GM12878 (cell line): ENCODE results near the gene ATP6V1G3. TPM values are rescaled to one million over a fixed set of nuclear protein-coding genes. Genes with fewer than 3 reads are reported as not detected.

Experiments
- ATAC-seq: fragments of 200-7000 bp; cut with Tn5 transposase; 3 replicates; pipeline ENCODE4 v1.9.1; 2020; ENCODE audit warnings: mild to moderate bottlenecking, moderate library complexity
- BruUV-seq: library from RNA; stranded (reverse); fragments of 400-500 nt; replicated peaks from 2 replicates; lab custom pipeline; 2021; lab: Mats Ljungman, UMichigan
- CTCF ChIA-PET: fragments of 300-600 bp; sonication (Branson Sonifier 250); formaldehyde crosslinking; extraction: SDS; loops from one replicate; lab custom pipeline; 2021; ENCODE audit warnings: inconsistent platforms; lab: Yijun Ruan, JAX
- POLR2A ChIA-PET: fragments of 350-600 bp; formaldehyde crosslinking; extraction: SDS; loops from one replicate; lab custom pipeline; 2021; ENCODE audit warnings: inconsistent platforms; lab: Charles Lee
- RAD21 ChIA-PET: fragments of 300-600 bp; sonication (Branson Sonifier 250); formaldehyde crosslinking; loops from one replicate; lab custom pipeline; 2023; ENCODE audit warnings: antibody characterized with exemption; ENCODE audit not compliant: unreplicated experiment; lab: Charles Lee
- SMC1A ChIA-PET: fragments of 300-600 bp; sonication (Branson Sonifier 250); formaldehyde crosslinking; loops from one replicate; lab custom pipeline; 2023; ENCODE audit not compliant: unreplicated experiment, uncharacterized antibody; lab: Charles Lee
- DNase-seq: peaks from one replicate; pipeline ENCODE4 v3.0.0-alpha.2; 2011; ENCODE audit warnings: low read depth, low spot score
- FAIRE-seq: peaks from 3 replicates; lab custom pipeline; 2011; peaks lifted over from hg19 to GRCh38; lab: Jason Lieb, UNC
- H2AFZ ChIP-seq: 2 replicates; pipeline ENCODE4 v1.6.0; 2011; ENCODE audit warnings: low read depth, low read length, control low read depth; ENCODE audit not compliant: control insufficient read depth
- H3K27ac ChIP-seq: 2 replicates; pipeline ENCODE4 v1.5.1; 2011; ENCODE audit warnings: control low read depth; ENCODE audit not compliant: control insufficient read depth, insufficient read depth
- H3K27me3 ChIP-seq, 2 experiments: replicated peaks in 1 of 2; 2 replicates each; pipeline versions ENCODE4 v1.6.0 to v1.6.1; 2011; ENCODE audit warnings: low read length in 1 of 2; ENCODE audit not compliant: control insufficient read depth in 2 of 2, insufficient read depth in 2 of 2
- H3K36me3 ChIP-seq, 2 experiments: 2 replicates each; pipeline ENCODE4 v1.5.1; 2011; ENCODE audit warnings: low read length in 1 of 2; ENCODE audit not compliant: control insufficient read depth in 2 of 2, insufficient read depth in 2 of 2
- H3K4me1 ChIP-seq: 2 replicates; pipeline ENCODE4 v1.6.1; 2011; ENCODE audit warnings: mild to moderate bottlenecking, low read length, moderate library complexity, mixed read lengths; ENCODE audit not compliant: control insufficient read depth, insufficient read depth
- H3K4me2 ChIP-seq: 2 replicates; pipeline ENCODE4 v1.6.0; 2011; ENCODE audit warnings: control low read depth; ENCODE audit not compliant: control insufficient read depth, insufficient read depth
- H3K4me3 ChIP-seq: fragments of 200-600 bp; sonication (generic); 2 replicates; pipeline ENCODE4 v1.5.1; 2016
- H3K79me2 ChIP-seq: 2 replicates; pipeline ENCODE4 v1.6.0; 2011; ENCODE audit warnings: low read length; ENCODE audit not compliant: control insufficient read depth, insufficient read depth
- H3K9ac ChIP-seq: 2 replicates; pipeline ENCODE4 v1.8.0; 2011; ENCODE audit warnings: low read length, control low read depth, mixed read lengths; ENCODE audit not compliant: control insufficient read depth, insufficient read depth
- H3K9me3 ChIP-seq: replicated peaks from 3 replicates; pipeline ENCODE4 v1.5.1; 2011; ENCODE audit warnings: mild to moderate bottlenecking, low read length; ENCODE audit not compliant: control insufficient read depth, insufficient read depth
- H4K20me1 ChIP-seq: 2 replicates; pipeline ENCODE4 v1.6.0; 2011; ENCODE audit not compliant: control insufficient read depth, insufficient read depth
- CHD2 ChIP-seq: IDR thresholded peaks from 2 replicates; pipeline ENCODE4 v1.6.1; 2011; ENCODE audit warnings: low read depth, low read length, improper control_type of control experiment, borderline replicate concordance
- E2F8 ChIP-seq: fragments of 450-650 bp; IDR thresholded peaks from 2 replicates; pipeline ENCODE4 v1.6.1; 2018; ENCODE audit warnings: mild to moderate bottlenecking, low read depth, moderate library complexity; ENCODE audit not compliant: partially characterized antibody
- FOXK2 ChIP-seq: fragments of 450-650 bp; IDR thresholded peaks from 2 replicates; pipeline ENCODE4 v1.6.1; 2017; ENCODE audit warnings: mild to moderate bottlenecking, moderate library complexity
- WGBS: methylation state at CpG from one replicate; pipeline ENCODE4 v1.1.6; 2016; ENCODE audit warnings: low lambda C conversion rate; ENCODE audit not compliant: insufficient replicate concordance, insufficient coverage; ENCODE audit errors: missing lambda C conversion rate; 5-methylcytosine and 5-hydroxymethylcytosine counted together
- in situ Hi-C: fragments of 300-500 bp; cut with MboI; formaldehyde crosslinking; loops from 9 replicates; pipeline ENCODE4 v1.14.3; 2018; ENCODE audit warnings: mixed read lengths
- intact Hi-C: fragments of 100-400 bp; cut with micrococcal nuclease; formaldehyde crosslinking; loops from one replicate; pipeline ENCODE4 v1.14.2; 2022; ENCODE audit not compliant: unreplicated experiment
- polyA plus RNA-seq, 11 experiments: library from polyadenylated mRNA; depleted of rRNA in 4 of 11; unstranded in 6 of 11; stranded (reverse) in 5 of 11; fragments of >200 nt; fragmentation: Nextera tagmentation in 4 of 11; fragmentation: Illumina TruSeq in 1 of 11; extraction: Ambion mirVana in 4 of 11; extraction: Trizol in 1 of 11; gene quantifications; 1 replicate in 1 of 11; 2 replicates in 10 of 11; pipeline versions ENCODE4 v1.2.1 to v1.2.3, GENCODE V29; 2011 to 2016; ENCODE audit warnings: inconsistent platforms in 2 of 11, missing spikeins in 2 of 11, low read depth in 1 of 11
- total RNA-seq, 4 experiments: library from RNA; depleted of rRNA in 3 of 4; stranded (reverse); fragments of >200 nt in 3 of 4; fragmentation: Illumina TruSeq in 1 of 4; extraction: Trizol in 1 of 4; gene quantifications; 2 replicates each; pipeline versions ENCODE4 v1.2.1 to v1.2.3, GENCODE V29; 2013 to 2021
- TF ChIP-seq, protein P1 (sequence below), 3 experiments: IDR thresholded peaks in 2 of 3; conservative IDR thresholded peaks in 1 of 3; 2 replicates each; pipeline ENCODE4 v1.5.1; 2011; ENCODE audit warnings: low read depth in 3 of 3, low read length in 3 of 3, mild to moderate bottlenecking in 3 of 3, control low read depth in 2 of 3, moderate library complexity in 2 of 3, inconsistent platforms in 1 of 3, mixed read lengths in 1 of 3; ENCODE audit not compliant: control insufficient read depth in 2 of 3, insufficient read depth in 1 of 3; ENCODE audit errors: extremely low read depth in 1 of 3

The ATP6V1G3 gene
- total and polyA plus RNA-seq, 10 of the 15 experiments (the other 5 are each of a cell fraction or from before 2014, with no cell fraction given): 0.22 TPM; not detected in 9

DNA sequence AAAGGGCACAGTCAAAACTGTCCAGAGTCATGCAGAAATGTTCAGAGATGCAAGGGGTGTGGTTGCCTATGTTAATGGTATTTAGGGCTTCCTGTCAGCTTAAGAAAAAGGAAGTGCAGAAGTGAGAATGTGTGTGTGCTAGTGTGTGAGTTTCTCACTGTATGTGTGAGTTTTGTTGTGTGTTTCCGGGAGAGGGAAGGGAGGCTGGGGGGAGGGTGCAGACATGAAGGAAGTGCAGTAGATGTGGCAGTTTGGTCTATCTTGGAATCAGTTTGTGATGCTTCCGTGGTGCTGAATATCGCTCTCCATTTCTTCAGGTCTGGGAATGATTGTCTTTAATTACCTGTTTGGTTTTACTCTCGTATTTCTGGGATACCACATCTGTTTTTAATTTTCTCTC is 16.5 kb upstream of the ATP6V1G3 start (continued):
- TF ChIP-seq E2F8 (no peak), CHD2 (peak; percentile 35; the same call in 1 of the 2 replicates)
- TF ChIP-seq, all 136 proteins: peak for 32

- Histone ChIP-seq H3K27ac (no peak overlapping the region), H3K4me3 (no peak overlapping the region), H3K9me3 (no peaks in the 10 kb centered on the region; the same call in 1 of the 3 replicates), H3K9ac (no peak overlapping the region), H4K20me1 (no peaks in the 10 kb centered on the region), H3K4me1 (peaks cover 20% of the 10 kb centered on the region), H2AFZ (no peak overlapping the region), H3K79me2 (no peaks in the 10 kb centered on the region), H3K36me3 (no peaks in the 10 kb centered on the region), H3K27me3 (no peaks in the 10 kb centered on the region), H3K4me2 (no peak overlapping the region)
- 100% methylated on average over 2 of the region's 2 CpGs for WGBS
- SMC1A ChIA-PET: interaction anchor here (0.7 to 1.3 kb wide), 3 partner anchors 14 to 43 kb away, joined by 3 to 4 read pairs (median 3); no protein-coding TSS in a partner anchor
- no peak for ATAC-seq
- BruUV-seq: no TSS peak
- intact Hi-C loops: no loop called here
- CTCF ChIA-PET: interaction anchor here (0.7 kb wide), 1 partner anchor 29 kb away, joined by 3 read pairs; no protein-coding TSS in a partner anchor
- no peak for TF ChIP-seq FOXK2
- TF ChIP-seq, protein P1, sequence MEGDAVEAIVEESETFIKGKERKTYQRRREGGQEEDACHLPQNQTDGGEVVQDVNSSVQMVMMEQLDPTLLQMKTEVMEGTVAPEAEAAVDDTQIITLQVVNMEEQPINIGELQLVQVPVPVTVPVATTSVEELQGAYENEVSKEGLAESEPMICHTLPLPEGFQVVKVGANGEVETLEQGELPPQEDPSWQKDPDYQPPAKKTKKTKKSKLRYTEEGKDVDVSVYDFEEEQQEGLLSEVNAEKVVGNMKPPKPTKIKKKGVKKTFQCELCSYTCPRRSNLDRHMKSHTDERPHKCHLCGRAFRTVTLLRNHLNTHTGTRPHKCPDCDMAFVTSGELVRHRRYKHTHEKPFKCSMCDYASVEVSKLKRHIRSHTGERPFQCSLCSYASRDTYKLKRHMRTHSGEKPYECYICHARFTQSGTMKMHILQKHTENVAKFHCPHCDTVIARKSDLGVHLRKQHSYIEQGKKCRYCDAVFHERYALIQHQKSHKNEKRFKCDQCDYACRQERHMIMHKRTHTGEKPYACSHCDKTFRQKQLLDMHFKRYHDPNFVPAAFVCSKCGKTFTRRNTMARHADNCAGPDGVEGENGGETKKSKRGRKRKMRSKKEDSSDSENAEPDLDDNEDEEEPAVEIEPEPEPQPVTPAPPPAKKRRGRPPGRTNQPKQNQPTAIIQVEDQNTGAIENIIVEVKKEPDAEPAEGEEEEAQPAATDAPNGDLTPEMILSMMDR (IDR thresholded peaks at IDR 0.05 in 2 of 3, conservative IDR thresholded peaks at IDR 0.05 in 1 of 3; ENCODE audit: control insufficient read depth in 2 of 3, extremely low read depth in 1 of 3, insufficient read depth in 1 of 3, low read depth in 3 of 3, low read length in 3 of 3): 0 out of 6 replicates have a peak, but pooled peaks of 1 of the 3 experiments have one; percentile 9
- no peak for FAIRE-seq
- RAD21 ChIA-PET: no interaction called here
- in situ Hi-C loops: no loop called here
- POLR2A ChIA-PET: no interaction called here
- no peak for DNase-seq
Measured at GRCh38 chr1:198552668-198553416, 12.4 kb upstream of the ATP6V1G3 start.
